ENCODE data around the gene TPP1.

Gene TPP1

GRCh38 chr11:6646918-6647679 is 27.9 kb upstream of the TPP1 start:
- TF ChIP-seq, protein P1, sequence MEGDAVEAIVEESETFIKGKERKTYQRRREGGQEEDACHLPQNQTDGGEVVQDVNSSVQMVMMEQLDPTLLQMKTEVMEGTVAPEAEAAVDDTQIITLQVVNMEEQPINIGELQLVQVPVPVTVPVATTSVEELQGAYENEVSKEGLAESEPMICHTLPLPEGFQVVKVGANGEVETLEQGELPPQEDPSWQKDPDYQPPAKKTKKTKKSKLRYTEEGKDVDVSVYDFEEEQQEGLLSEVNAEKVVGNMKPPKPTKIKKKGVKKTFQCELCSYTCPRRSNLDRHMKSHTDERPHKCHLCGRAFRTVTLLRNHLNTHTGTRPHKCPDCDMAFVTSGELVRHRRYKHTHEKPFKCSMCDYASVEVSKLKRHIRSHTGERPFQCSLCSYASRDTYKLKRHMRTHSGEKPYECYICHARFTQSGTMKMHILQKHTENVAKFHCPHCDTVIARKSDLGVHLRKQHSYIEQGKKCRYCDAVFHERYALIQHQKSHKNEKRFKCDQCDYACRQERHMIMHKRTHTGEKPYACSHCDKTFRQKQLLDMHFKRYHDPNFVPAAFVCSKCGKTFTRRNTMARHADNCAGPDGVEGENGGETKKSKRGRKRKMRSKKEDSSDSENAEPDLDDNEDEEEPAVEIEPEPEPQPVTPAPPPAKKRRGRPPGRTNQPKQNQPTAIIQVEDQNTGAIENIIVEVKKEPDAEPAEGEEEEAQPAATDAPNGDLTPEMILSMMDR (IDR thresholded peaks at IDR 0.05) = no peak
- Histone ChIP-seq H3K4me3 (ENCODE audit: low read depth in 1 of 2, low read length in 1 of 2) (peak overlapping the region; percentile 2 to 38), H3K36me3 (no peaks in the 10 kb centered on the region), H3K4me1 (ENCODE audit: control insufficient read depth in 1 of 2, insufficient read depth in 1 of 2, low read depth in 1 of 2, low read length in 1 of 2) (peaks cover 11 to 13% of the 10 kb centered on the region in 2 experiments), H3K27me3 (peaks cover 13% of the 10 kb centered on the region), H3K9me3 (no peaks in the 10 kb centered on the region), H3K27ac (peak overlapping the region; percentile 53)

DNA sequence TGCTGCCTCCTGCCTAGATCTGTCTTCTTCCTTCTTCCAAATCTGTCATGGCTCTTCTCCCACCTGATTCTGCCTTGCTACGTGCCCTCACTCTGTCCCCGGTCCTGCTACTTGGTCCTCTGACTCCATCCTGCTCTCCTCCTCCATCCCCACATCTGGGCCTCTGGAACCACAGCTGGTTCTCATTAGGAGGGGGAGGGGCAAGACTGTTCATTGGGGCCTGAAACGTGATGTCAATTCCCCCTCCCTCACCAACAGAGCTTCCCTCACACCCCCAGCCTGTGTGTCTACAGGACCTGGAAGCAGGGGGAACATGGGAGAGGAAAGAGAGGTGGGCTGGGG is 27.3 kb upstream of the TPP1 start:
- H3K27me3 ChIP-seq = peaks cover 13% of the 10 kb centered on the region
- H3K36me3 ChIP-seq = no peaks in the 10 kb centered on the region
- TF ChIP-seq, protein P1 (IDR thresholded peaks at IDR 0.05) = no peak
- H3K9me3 ChIP-seq = no peaks in the 10 kb centered on the region
- peak overlapping the region; percentile 53 for H3K27ac ChIP-seq
- peak overlapping the region; percentile 2 to 38 for H3K4me3 ChIP-seq (ENCODE audit: low read depth in 1 of 2, low read length in 1 of 2)
- peaks cover 11 to 13% of the 10 kb centered on the region in 2 experiments for H3K4me1 ChIP-seq (ENCODE audit: control insufficient read depth in 1 of 2, insufficient read depth in 1 of 2, low read depth in 1 of 2, low read length in 1 of 2)

GRCh38 chr11:6646071-6646470 is 26.8 kb upstream of the TPP1 start:
- no peak overlapping the region for H3K27ac ChIP-seq

GRCh38 chr11:6642957-6643356 is 23.7 kb upstream of the TPP1 start:
- H3K4me1 ChIP-seq (ENCODE audit: control insufficient read depth in 1 of 2, insufficient read depth in 1 of 2, low read depth in 1 of 2, low read length in 1 of 2) = peaks cover 11 to 13% of the 10 kb centered on the region in 2 experiments
- no peak overlapping the region for H3K4me3 ChIP-seq (ENCODE audit: low read depth in 1 of 2, low read length in 1 of 2)
- H3K36me3 ChIP-seq = no peaks in the 10 kb centered on the region
- no peaks in the 10 kb centered on the region for H3K9me3 ChIP-seq
- H3K27ac ChIP-seq = no peak overlapping the region
- TF ChIP-seq, protein P1 (IDR thresholded peaks at IDR 0.05) = no peak
- H3K27me3 ChIP-seq = no peaks in the 10 kb centered on the region

More at GRCh38 chr11:6646071-6646470, 26.8 kb upstream of the TPP1 start:
- H3K27me3 ChIP-seq = peaks cover 9% of the 10 kb centered on the region
- H3K4me1 ChIP-seq (ENCODE audit: control insufficient read depth in 1 of 2, insufficient read depth in 1 of 2, low read depth in 1 of 2, low read length in 1 of 2) = peaks cover 11 to 13% of the 10 kb centered on the region in 2 experiments
- H3K36me3 ChIP-seq = no peaks in the 10 kb centered on the region
- H3K9me3 ChIP-seq = no peaks in the 10 kb centered on the region
- no peak overlapping the region for H3K4me3 ChIP-seq (ENCODE audit: low read depth in 1 of 2, low read length in 1 of 2)
- TF ChIP-seq, protein P1 (IDR thresholded peaks at IDR 0.05) = no peak

DNA sequence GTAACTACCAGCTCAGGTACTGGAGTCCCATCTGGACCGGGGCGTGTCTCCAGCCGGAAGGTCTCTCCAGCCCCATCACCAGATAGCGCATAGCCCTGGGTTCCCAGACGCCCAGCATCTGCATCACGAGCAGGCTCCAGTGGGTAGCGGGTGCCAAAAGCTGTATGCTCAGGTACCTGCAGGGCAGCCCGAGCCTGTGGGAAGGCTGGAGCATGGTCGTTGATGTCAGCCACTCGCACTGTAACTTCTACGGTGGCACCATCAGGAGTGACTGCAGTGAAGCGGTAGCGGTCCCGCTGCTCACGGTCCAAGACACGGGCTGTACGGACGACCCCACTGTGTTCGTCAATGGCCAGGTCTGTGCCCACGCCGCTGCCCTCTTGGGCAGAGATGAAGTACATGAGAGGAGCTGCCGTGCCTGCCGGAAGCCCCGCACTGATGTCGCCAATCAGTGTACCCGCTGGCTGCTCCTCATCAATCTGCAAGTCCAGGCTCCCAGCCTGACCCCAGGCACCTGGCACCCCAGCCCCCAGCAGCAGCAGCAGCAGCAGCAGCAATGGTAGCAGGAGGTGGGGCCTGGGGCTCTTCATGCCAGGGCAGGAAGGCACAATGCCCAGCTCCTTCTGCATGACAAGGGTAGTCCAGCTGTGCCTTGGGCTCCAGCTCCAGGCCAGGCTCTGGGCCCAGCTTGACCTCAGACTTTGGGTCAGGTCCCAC is 21.9 kb upstream of the TPP1 start:
- Histone ChIP-seq H3K9me3 (no peaks in the 10 kb centered on the region), H3K36me3 (no peaks in the 10 kb centered on the region), H3K4me1 (ENCODE audit: control insufficient read depth in 1 of 2, insufficient read depth in 1 of 2, low read depth in 1 of 2, low read length in 1 of 2) (peaks cover 2% of the 10 kb centered on the region in 2 experiments), H3K4me3 (ENCODE audit: low read depth in 1 of 2, low read length in 1 of 2) (no peak overlapping the region), H3K27me3 (no peaks in the 10 kb centered on the region), H3K27ac (no peak overlapping the region)
- TF ChIP-seq, protein P1 (IDR thresholded peaks at IDR 0.05) = no peak

Measured in neutrophil (primary cell).